ENCODE data around the gene SPTB. TPM values are rescaled to one million over a fixed set of nuclear protein-coding genes. Genes with fewer than 3 reads are reported as not detected.

Gene SPTB
- total and polyA plus RNA-seq, 10 of the 15 experiments (the other 5 are each of a cell fraction or from before 2014, with no cell fraction given), result under 0.01 to 0.04 (median 0.02) TPM; not detected in 4

GRCh38 chr14:64841772-64842750 is 37.6 kb downstream of the SPTB start (continued):
- TF ChIP-seq, protein P1, sequence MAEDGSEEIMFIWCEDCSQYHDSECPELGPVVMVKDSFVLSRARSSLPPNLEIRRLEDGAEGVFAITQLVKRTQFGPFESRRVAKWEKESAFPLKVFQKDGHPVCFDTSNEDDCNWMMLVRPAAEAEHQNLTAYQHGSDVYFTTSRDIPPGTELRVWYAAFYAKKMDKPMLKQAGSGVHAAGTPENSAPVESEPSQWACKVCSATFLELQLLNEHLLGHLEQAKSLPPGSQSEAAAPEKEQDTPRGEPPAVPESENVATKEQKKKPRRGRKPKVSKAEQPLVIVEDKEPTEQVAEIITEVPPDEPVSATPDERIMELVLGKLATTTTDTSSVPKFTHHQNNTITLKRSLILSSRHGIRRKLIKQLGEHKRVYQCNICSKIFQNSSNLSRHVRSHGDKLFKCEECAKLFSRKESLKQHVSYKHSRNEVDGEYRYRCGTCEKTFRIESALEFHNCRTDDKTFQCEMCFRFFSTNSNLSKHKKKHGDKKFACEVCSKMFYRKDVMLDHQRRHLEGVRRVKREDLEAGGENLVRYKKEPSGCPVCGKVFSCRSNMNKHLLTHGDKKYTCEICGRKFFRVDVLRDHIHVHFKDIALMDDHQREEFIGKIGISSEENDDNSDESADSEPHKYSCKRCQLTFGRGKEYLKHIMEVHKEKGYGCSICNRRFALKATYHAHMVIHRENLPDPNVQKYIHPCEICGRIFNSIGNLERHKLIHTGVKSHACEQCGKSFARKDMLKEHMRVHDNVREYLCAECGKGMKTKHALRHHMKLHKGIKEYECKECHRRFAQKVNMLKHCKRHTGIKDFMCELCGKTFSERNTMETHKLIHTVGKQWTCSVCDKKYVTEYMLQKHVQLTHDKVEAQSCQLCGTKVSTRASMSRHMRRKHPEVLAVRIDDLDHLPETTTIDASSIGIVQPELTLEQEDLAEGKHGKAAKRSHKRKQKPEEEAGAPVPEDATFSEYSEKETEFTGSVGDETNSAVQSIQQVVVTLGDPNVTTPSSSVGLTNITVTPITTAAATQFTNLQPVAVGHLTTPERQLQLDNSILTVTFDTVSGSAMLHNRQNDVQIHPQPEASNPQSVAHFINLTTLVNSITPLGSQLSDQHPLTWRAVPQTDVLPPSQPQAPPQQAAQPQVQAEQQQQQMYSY (CRISPR knock-in tag; IDR thresholded peaks at IDR 0.05), result no peak
- no peak for TF ChIP-seq ZNF274 (IDR thresholded peaks at IDR 0.05; ENCODE audit: insufficient read depth, insufficient read length)

DNA sequence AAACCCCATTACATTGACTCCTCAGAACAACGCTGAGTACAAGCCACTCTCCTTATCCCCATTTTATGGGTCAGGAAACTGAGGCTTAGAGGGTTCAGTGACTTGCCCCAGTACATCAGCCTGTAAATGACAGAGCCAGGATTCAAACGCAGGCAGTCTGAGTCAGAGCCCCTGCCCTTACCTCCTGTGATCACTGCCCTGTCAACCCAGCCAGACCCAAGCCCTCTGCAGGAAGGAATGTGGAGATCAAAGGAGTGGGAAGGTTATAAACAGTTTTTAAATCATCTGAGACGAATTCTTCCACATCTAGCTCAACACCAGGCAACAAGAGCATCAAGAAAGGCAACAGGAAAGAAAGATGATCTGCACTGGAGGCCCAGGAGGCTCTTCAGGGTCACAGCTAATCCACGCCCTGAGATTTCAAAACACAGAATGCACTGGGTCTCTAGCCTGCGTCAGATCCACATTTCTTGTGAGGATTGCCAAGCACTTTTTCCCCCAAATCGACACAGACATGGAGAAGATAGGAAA is 38.5 kb downstream of the SPTB start:
- in situ Hi-C loops (cut with MboI), result no loop called here
- TF ChIP-seq PKNOX1 (IDR thresholded peaks at IDR 0.05), result no peak
- TF ChIP-seq DPF2 (IDR thresholded peaks at IDR 0.05), result no peak
- TF ChIP-seq HDGF (IDR thresholded peaks at IDR 0.05), result no peak
- TF ChIP-seq KLF5 (IDR thresholded peaks at IDR 0.05; ENCODE audit: partially characterized antibody), result no peak
- no peak for TF ChIP-seq RUNX3 (IDR thresholded peaks at IDR 0.05; ENCODE audit: low read length)
- no peak for TF ChIP-seq CTCF (IDR thresholded peaks at IDR 0.05 in 2 of 3, conservative IDR thresholded peaks at IDR 0.05 in 1 of 3; ENCODE audit: control insufficient read depth in 2 of 3, extremely low read depth in 1 of 3, insufficient read depth in 1 of 3, low read depth in 3 of 3, low read length in 3 of 3)
- TF ChIP-seq IKZF1 (conservative IDR thresholded peaks at IDR 0.05), result no peak
- TF ChIP-seq IRF4 (IDR thresholded peaks at IDR 0.05; ENCODE audit: low read depth, low read length), result no peak
- TF ChIP-seq FOXK2 (IDR thresholded peaks at IDR 0.05), result no peak
- no peak for TF ChIP-seq ZNF24 (IDR thresholded peaks at IDR 0.05)

More for the DNA sequence above, 38.5 kb downstream of the SPTB start:
- H3K9ac ChIP-seq (ENCODE audit: control insufficient read depth, insufficient read depth, low read length), result no peak overlapping the region
- no peaks in the 10 kb centered on the region for H4K20me1 ChIP-seq (ENCODE audit: control insufficient read depth, insufficient read depth)
- BruUV-seq (replicated peaks), result no TSS peak
- 12% methylated on average over 6 of the region's 6 CpGs for WGBS (ENCODE audit: insufficient coverage, insufficient replicate concordance, low lambda C conversion rate, missing lambda C conversion rate)
- H3K9me3 ChIP-seq (replicated peaks; ENCODE audit: control insufficient read depth, insufficient read depth, low read length), result no peaks in the 10 kb centered on the region
- intact Hi-C loops (cut with micrococcal nuclease; ENCODE audit: unreplicated experiment), result no loop called here
- no peak overlapping the region for H3K4me3 ChIP-seq
- ChIA-PET CTCF (interaction anchor here (0.6 to 1.2 kb wide), 2 partner anchors 15 to 51 kb away, joined by 3 to 5 read pairs; no protein-coding TSS in a partner anchor), RAD21 (ENCODE audit: unreplicated experiment) (no interaction called here), SMC1A (ENCODE audit: uncharacterized antibody, unreplicated experiment) (interaction anchor here (1.0 to 1.8 kb wide), 3 partner anchors 10 to 22 kb away, joined by 3 to 5 read pairs (median 3); no protein-coding TSS in a partner anchor), POLR2A (no interaction called here)
- no peak for ATAC-seq
- H3K27me3 ChIP-seq (replicated peaks in 1 of 2; ENCODE audit: control insufficient read depth in 2 of 2, insufficient read depth in 2 of 2, low read length in 1 of 2), result no peaks in the 10 kb centered on the region; a peak in 1 of 4 replicates
- no peaks in the 10 kb centered on the region for H3K36me3 ChIP-seq (ENCODE audit: control insufficient read depth in 2 of 2, insufficient read depth in 2 of 2, low read length in 1 of 2)
- no peak overlapping the region for H3K4me2 ChIP-seq (ENCODE audit: control insufficient read depth, insufficient read depth)
- no peak overlapping the region for H2AFZ ChIP-seq (ENCODE audit: control insufficient read depth, low read depth, low read length)
- no peak overlapping the region for H3K27ac ChIP-seq (ENCODE audit: control insufficient read depth, insufficient read depth)
- peaks cover 7% of the 10 kb centered on the region for H3K4me1 ChIP-seq (ENCODE audit: control insufficient read depth, insufficient read depth, low read length)
- no peak for DNase-seq (ENCODE audit: low read depth, low spot score)
- no peaks in the 10 kb centered on the region for H3K79me2 ChIP-seq (ENCODE audit: control insufficient read depth, insufficient read depth, low read length)
- FAIRE-seq, result no peak
